8988T (cell line): ENCODE results near the gene KIF25.
"Not testable (repeated sequence)": the region's sequence is repeated elsewhere in the genome, so short reads cannot be mapped to it uniquely, and the experiment has no call there.

Source experiments
- DNase-seq: peaks from one replicate; pipeline ENCODE4 v3.0.0; 2011

KIF25 gene

GRCh38 chr6:167976116-167976657, 21.3 kb upstream of the KIF25 start:
- DNase-seq: not testable (repeated sequence)

DNA sequence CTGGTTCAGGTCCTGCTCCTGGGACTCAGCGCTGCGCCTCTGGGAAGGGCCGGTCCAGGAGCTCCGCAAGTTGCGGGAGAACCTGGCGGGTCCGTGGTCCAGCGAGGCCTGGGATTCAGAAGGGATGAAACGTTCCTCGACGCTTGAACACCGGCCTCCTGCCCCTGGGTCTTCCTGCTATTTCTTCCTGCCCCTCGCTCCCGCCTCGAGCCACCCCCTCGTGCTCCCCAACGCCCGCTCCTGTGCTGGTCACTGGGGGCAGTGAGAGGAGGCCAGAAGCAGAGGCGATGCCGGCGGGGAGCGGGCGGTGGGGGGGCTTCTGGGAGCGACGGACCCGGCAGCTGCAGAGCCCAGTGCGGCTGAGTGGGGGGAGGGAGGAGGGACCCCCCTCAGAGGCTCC, 20.8 kb upstream of the KIF25 start:
- no peak for DNase-seq

GRCh38 chr6:167977717-167978467, 19.6 kb upstream of the KIF25 start:
- no peak for DNase-seq

DNA sequence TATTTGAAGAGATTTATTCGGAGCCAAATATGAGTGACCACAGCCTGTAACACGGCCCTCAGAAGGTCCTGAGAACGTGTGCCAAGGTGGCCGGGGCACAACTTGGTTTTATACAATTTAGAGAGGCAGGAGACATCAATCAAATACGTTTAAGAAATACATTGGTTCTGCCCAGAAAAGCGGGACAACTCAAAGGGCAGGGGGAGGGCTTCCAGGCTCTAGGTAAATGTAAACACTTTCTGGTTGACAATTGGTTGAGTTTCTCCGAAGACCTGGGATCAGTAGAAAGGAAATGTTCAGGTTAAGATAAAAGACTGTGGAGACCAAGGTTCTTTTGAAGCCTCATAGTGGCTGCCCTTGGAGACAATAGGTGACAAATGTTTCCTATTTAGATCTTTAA, 18.9 kb upstream of the KIF25 start:
- no peak for DNase-seq

- no peak for DNase-seq
These were observed 17.9 kb upstream of the KIF25 start for GRCh38 chr6:167979436-167980139.

- no peak for DNase-seq
These were observed 16.4 kb upstream of the KIF25 start for GRCh38 chr6:167980911-167981580.

- DNase-seq: no peak
These were observed 15.5 kb upstream of the KIF25 start for GRCh38 chr6:167981916-167982462.

GRCh38 chr6:167984144-167984719, 13.2 kb upstream of the KIF25 start:
- no peak for DNase-seq

GRCh38 chr6:167984876-167985604, 12.4 kb upstream of the KIF25 start:
- DNase-seq: no peak

DNA sequence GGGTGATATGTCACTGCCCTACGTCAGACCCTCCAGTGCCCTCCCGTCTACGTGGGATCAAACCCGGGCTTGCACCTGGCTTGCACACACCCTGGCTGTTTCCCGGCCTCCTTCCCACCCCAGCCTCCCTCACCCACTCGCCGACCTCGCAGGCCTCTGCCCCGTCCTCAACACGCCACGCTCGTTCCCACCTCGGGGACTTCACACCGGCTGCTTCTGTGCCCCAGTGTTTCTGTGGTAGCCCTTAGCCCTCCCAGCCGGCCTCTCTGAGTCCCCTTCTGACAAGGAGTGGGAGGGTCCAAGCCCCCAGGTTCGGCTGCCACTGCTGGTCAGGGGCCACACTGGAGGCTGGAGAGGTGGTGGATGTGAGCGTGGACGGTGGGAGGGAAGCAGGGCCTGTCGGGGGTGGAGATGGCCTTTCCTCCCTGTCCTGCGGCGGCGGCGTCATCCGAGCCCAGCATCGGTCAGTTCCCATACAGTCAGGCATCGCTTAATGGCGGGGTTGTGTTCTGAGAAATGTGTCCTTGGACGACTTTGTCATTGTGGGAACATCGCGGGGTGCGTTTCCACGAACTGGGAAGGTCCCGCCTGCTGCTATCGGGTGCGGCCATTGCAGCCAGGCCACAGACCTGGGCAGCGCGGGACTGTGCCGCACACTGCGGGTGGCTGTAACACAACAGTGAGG, 11.4 kb upstream of the KIF25 start:
- DNase-seq: no peak

GRCh38 chr6:167987396-167988153, 9.9 kb upstream of the KIF25 start:
- no peak for DNase-seq

GRCh38 chr6:167988154-167988495, 9.3 kb upstream of the KIF25 start:
- DNase-seq: no peak

DNA sequence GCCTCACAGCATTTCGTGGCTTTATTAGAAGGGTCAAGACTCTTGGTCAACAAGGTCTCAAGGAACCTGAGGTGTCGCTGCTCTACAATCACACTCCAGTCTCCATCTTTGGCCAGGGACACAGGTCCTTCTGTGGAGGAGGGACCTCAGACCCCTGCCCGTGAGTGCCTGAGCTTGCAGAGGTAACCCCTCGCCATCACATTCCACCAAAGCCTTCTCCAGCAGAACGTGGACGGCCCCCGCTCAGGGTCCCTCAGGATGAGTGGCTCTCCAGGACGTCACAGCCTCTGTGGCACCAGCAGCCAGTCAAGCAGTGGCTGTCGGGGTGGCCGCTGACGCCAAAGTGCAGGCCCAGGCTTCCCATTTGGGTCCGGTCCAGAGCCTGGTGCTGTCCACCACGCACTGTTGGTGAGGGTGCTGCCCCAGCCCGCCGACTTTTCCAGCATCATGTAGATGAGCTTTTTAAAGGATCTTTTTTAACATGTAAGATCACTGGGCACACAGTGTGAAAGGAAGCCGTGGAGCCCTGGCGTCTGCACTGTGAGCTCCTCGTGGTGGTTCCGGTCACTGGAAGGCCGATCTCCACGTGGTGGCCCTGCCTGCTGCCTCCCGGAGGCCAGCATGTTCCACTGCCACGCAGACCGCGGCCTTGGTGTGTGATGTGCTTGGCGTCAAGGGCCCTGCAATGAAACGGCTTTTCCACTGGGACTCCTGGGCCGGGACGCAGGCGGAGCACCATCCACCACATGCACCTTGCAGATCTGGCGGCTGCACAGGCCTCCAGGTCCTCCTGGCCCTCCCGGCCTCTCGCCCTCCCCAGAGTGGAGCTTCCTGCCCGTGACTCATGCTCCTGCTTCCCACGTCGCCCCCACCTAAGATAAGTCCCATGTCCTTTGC, 8.3 kb upstream of the KIF25 start:
- no peak for DNase-seq

DNA sequence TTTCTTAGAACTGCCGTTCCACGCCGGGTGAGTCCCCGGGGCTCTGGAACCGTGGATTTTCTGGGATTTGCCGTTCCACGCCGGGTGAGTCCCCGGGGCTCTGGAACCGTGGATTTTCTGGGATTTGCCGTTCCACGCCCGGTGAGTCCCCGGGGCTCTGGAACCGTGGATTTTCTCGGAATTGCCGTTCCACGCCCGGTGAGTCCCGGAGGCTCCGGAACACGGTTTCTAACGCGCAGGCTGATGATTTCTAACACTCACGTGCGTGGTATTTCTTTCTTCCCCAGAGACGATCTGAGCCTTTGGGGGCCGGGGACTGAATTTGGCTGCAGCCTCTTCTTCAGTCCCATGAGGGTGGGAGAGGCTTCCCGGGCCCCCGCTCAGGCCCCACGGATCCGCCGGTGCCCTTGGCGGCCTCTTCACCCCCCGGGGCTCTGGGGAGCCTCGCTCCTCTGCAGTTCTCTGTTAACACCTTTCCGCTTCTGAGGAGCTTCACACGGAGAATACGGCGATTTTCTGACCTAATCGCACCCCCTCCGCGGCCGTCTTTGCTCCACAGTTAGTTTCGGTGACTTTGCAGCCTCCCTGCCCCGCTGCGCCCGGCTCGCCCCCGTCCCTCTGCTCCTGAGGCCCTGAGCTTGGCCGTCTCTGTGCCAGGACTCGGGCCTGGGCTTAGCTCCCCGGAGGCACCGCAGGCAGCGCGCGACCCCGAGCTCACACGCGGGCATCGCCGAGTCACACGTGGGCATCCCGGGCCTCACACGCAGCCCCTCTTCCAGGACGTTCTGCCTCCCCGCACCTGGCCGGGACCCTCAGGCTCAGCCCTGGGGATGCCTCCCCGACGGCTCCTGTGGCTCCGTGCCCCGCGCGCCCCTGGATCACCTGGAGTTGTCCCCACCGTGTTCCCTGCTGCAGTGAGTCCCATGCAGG, 7.2 kb upstream of the KIF25 start:
- DNase-seq: no peak

DNA sequence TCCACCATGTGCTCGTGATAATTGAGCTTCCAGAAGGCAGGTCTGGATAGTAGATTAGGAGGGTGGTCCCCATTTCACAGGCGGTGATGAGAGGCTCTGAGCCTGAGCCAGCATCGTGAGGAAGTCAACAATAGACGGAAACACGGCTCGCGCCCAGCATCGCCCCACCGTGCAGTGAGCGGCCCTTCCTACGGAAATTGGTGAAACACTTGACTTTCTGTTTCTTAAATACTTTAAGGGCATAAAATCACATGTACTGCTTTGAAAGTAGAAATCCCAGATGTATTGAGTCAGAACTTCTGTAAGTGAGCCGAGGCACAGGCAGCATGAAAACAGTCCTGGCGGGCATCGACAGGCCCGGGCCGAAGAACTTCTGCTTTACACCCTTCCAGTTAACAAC, 4.3 kb upstream of the KIF25 start:
- no peak for DNase-seq

GRCh38 chr6:167993831-167994230, 3.6 kb upstream of the KIF25 start:
- DNase-seq: no peak

DNA sequence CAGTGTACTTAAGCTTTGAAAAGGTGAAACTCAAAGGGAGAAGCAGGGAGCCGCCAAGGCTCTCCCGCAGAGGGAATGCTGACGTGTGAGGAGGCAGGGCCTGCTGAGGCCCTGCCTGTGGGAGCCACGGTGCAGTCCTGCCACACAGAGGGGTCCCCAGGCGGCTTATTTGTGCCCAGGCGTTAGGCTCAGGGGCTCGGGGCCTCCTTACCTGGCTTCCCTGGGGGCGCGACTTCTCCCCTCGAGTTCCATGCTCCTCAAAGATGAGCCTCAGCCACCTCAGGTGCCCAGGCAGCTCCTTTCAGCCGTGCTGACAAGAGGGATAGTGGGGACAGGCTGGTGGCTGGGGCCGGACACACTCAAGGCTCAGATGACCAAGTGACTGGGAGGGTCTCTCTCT, 2.2 kb upstream of the KIF25 start:
- DNase-seq: no peak

DNA sequence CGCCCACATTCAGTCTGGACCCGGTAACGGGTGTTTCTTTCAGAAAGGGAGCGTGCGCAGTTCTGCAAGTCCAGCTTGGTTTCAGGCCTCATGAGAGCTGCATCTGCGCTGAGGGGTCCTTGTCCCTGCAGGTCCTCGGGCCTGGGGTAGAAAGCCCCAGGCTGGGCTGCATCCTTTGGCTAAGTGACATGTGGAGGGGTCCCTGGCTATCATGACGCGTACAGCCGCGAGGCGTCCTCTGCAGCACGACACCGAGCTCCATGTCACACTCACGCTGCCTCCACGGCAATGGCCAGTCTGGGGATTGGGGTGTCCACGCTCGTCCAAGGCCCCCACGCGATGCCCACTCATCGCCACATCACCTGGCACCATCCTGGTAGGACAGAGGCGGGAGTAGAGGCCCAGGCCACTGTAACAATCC, 1.7 kb upstream of the KIF25 start:
- no peak for DNase-seq
